Ureter (tissue), 1 donor: ENCODE data around the gene NOB1. TPM values are rescaled to one million over a fixed set of nuclear protein-coding genes. Genes with fewer than 3 reads are reported as not detected.
"Not testable (repeated sequence)": the region's sequence is repeated elsewhere in the genome, so short reads cannot be mapped to it uniquely, and the experiment has no call there.

ENCODE experiments used
- DNase-seq: peaks from one replicate; pipeline ENCODE4 v3.0.0-alpha.2; 2020; ENCODE audit warnings: low spot score
- total RNA-seq: library from RNA; stranded (reverse); gene quantifications from one replicate; pipeline ENCODE4 v1.2.4, GENCODE V29; 2023
- donor health status: DM: yes; HTN: yes; CAD: no.

The NOB1 gene
- total RNA-seq = 60.6 TPM

- DNase-seq = peak; percentile 95
Measured at GRCh38 chr16:69754469-69755310, at the start of gene NOB1. Gene NOB1, minus strand, starts transcription at chr16:69754926. Its CDS starts 16 bp downstream, at chr16:69754910.

GRCh38 chr16:69804297-69804696 lies 49.6 kb upstream of the NOB1 start:
- DNase-seq = no peak

- DNase-seq = no peak
Measured at GRCh38 chr16:69799611-69800031, 44.9 kb upstream of the NOB1 start.

GRCh38 chr16:69798466-69798865 lies 43.7 kb upstream of the NOB1 start:
- DNase-seq = no peak

- DNase-seq = no peak
Measured at GRCh38 chr16:69796285-69797118, 41.8 kb upstream of the NOB1 start.

GRCh38 chr16:69794486-69794885 lies 39.8 kb upstream of the NOB1 start:
- no peak for DNase-seq

- no peak for DNase-seq
Measured at GRCh38 chr16:69793526-69793925, 38.8 kb upstream of the NOB1 start.

GRCh38 chr16:69791391-69791847 lies 36.7 kb upstream of the NOB1 start:
- not testable (repeated sequence) for DNase-seq

- DNase-seq = no peak
Measured at GRCh38 chr16:69787883-69788282, 33.2 kb upstream of the NOB1 start.

GRCh38 chr16:69784586-69784985 lies 29.9 kb upstream of the NOB1 start:
- no peak for DNase-seq

- DNase-seq = no peak
Measured at GRCh38 chr16:69781118-69781517, 26.4 kb upstream of the NOB1 start.

GRCh38 chr16:69779724-69780123 lies 25.0 kb upstream of the NOB1 start:
- DNase-seq = no peak

GRCh38 chr16:69775563-69775962 lies 20.8 kb upstream of the NOB1 start:
- DNase-seq = no peak

GRCh38 chr16:69773260-69773947 lies 18.7 kb upstream of the NOB1 start:
- DNase-seq = no peak

- DNase-seq = no peak
Measured at GRCh38 chr16:69771651-69771967, 16.9 kb upstream of the NOB1 start.

GRCh38 chr16:69769404-69769803 lies 14.7 kb upstream of the NOB1 start:
- DNase-seq = no peak

GRCh38 chr16:69768666-69769065 lies 13.9 kb upstream of the NOB1 start:
- DNase-seq = no peak

GRCh38 chr16:69767459-69768229 lies 12.9 kb upstream of the NOB1 start:
- DNase-seq = no peak

- DNase-seq = no peak
Measured at GRCh38 chr16:69763599-69763942, 8.8 kb upstream of the NOB1 start.

GRCh38 chr16:69762814-69763598 lies 8.3 kb upstream of the NOB1 start:
- no peak for DNase-seq
